Tibial nerve (tissue), 4 donors: ENCODE measurements around the gene STRIP2. TPM values are rescaled to one million over a fixed set of nuclear protein-coding genes. Genes with fewer than 3 reads are reported as not detected.

Source experiments
- DNase-seq, 2 donors: peaks; one replicate each; pipeline ENCODE4 v3.0.0-alpha.2; 2019; ENCODE audit warnings: low spot score in 2 of 2
- H3K27ac ChIP-seq, 4 donors: fragments of 200-600 bp; sonication (generic) in 3 of 4; one replicate each; pipeline ENCODE4 v1.5.1; 2017 to 2019; ENCODE audit warnings: mild to moderate bottlenecking in 1 of 4
- H3K27me3 ChIP-seq, 2 donors: fragments of 200-600 bp; sonication (generic) in 1 of 2; one replicate each; pipeline versions ENCODE4 v1.5.1 to v1.6.0; 2017 to 2019
- H3K36me3 ChIP-seq, 3 donors: fragments of 200-600 bp; sonication (generic); one replicate each; pipeline ENCODE4 v1.5.1; 2018 to 2019
- H3K4me1 ChIP-seq, 4 donors: fragments of 200-600 bp; sonication (generic) in 3 of 4; one replicate each; pipeline ENCODE4 v1.5.1; 2017 to 2019
- H3K4me3 ChIP-seq, 4 donors: fragments of 200-600 bp; sonication (generic) in 3 of 4; one replicate each; pipeline ENCODE4 v1.5.1; 2017 to 2019; ENCODE audit warnings: mild to moderate bottlenecking in 1 of 4, moderate library complexity in 1 of 4
- H3K9me3 ChIP-seq, 4 donors: fragments of 200-600 bp; sonication (generic) in 3 of 4; one replicate each; pipeline ENCODE4 v1.5.1; 2017 to 2019
- CTCF ChIP-seq, 5 experiments: fragments of 200-600 bp in 3 of 5; fragments of 450-650 bp in 2 of 5; sonication (generic) in 3 of 5; IDR thresholded peaks; one replicate each; pipeline ENCODE4 v1.5.1; 2016 to 2019; ENCODE audit warnings: antibody characterized with exemption in 5 of 5, mild to moderate bottlenecking in 3 of 5, moderate library complexity in 2 of 5
- EP300 ChIP-seq, 2 donors: sonication (generic); formaldehyde crosslinking; IDR thresholded peaks; one replicate each; pipeline ENCODE4 v1.6.1; 2017; ENCODE audit warnings: antibody characterized with exemption in 2 of 2, mild to moderate bottlenecking in 1 of 2
- POLR2A ChIP-seq, 2 donors: fragments of 450-650 bp; IDR thresholded peaks; one replicate each; pipeline ENCODE4 v1.6.1; 2017; ENCODE audit warnings: antibody characterized with exemption in 2 of 2, mild to moderate bottlenecking in 2 of 2, moderate library complexity in 2 of 2
- WGBS, 2 donors: methylation state at CpG; one replicate each; pipeline ENCODE4 v1.1.5; 2018; 5-methylcytosine and 5-hydroxymethylcytosine counted together
- total RNA-seq, 4 donors: library from RNA; depleted of rRNA; stranded (reverse); fragments of >200 nt; gene quantifications; one replicate each; pipeline ENCODE4 v1.1.0, GENCODE V29; 2016

Gene STRIP2
- total RNA-seq, 4 donors from 2014 or later, result 0.30 to 0.44 (median 0.41) TPM

GRCh38 chr7:129412501-129412900 lies 21.7 kb upstream of the STRIP2 start:
- Histone ChIP-seq H3K4me1 (no peaks in the 10 kb centered on the region), H3K9me3 (no peaks in the 10 kb centered on the region), H3K36me3 (peaks cover 0 to 75% (median 8%) of the 10 kb centered on the region in 3 donors), H3K4me3 (no peak overlapping the region), H3K27me3 (no peaks in the 10 kb centered on the region), H3K27ac (no peak overlapping the region)
- no peak for DNase-seq
- 95 to 99% methylated on average over 4 of the region's 4 CpGs for WGBS, 2 donors
- no peak for TF ChIP-seq POLR2A (IDR thresholded peaks at IDR 0.05)
- no peak for TF ChIP-seq EP300 (IDR thresholded peaks at IDR 0.05)
- TF ChIP-seq CTCF (IDR thresholded peaks at IDR 0.05), result no peak

GRCh38 chr7:129417073-129417472 lies 17.2 kb upstream of the STRIP2 start:
- no peak for DNase-seq
- Histone ChIP-seq H3K27me3 (no peaks in the 10 kb centered on the region), H3K4me1 (peaks cover 0 to 5% (median 0%) of the 10 kb centered on the region in 4 donors), H3K4me3 (no peak overlapping the region), H3K9me3 (no peaks in the 10 kb centered on the region), H3K36me3 (peaks cover 0 to 59% (median 0%) of the 10 kb centered on the region in 3 donors), H3K27ac (no peak overlapping the region)
- no peak for TF ChIP-seq POLR2A (IDR thresholded peaks at IDR 0.05)
- no peak for TF ChIP-seq EP300 (IDR thresholded peaks at IDR 0.05)
- TF ChIP-seq CTCF (IDR thresholded peaks at IDR 0.05), result no peak
- 69 to 71% methylated on average over 5 of the region's 5 CpGs for WGBS, 2 donors

- no peak overlapping the region for H3K27ac ChIP-seq
- H3K27me3 ChIP-seq, result no peaks in the 10 kb centered on the region
- DNase-seq, result no peak
- H3K4me1 ChIP-seq, result peaks cover 0 to 5% (median 0%) of the 10 kb centered on the region in 4 donors
- peaks cover 0 to 65% (median 0%) of the 10 kb centered on the region in 3 donors for H3K36me3 ChIP-seq
- WGBS, 2 donors, result 23 to 24% methylated on average over 2 of the region's 2 CpGs
- no peak overlapping the region for H3K4me3 ChIP-seq
- TF ChIP-seq EP300 (IDR thresholded peaks at IDR 0.05) (no peak), CTCF (IDR thresholded peaks at IDR 0.05) (no peak), POLR2A (IDR thresholded peaks at IDR 0.05) (no peak)
- no peaks in the 10 kb centered on the region for H3K9me3 ChIP-seq
Observed at GRCh38 chr7:129421717-129422250, 12.4 kb upstream of the STRIP2 start.

GRCh38 chr7:129422727-129423126 lies 11.5 kb upstream of the STRIP2 start:
- Histone ChIP-seq H3K27ac (no peak overlapping the region), H3K4me1 (peaks cover 0 to 5% (median 0%) of the 10 kb centered on the region in 4 donors), H3K36me3 (peaks cover 0 to 74% (median 0%) of the 10 kb centered on the region in 3 donors), H3K4me3 (no peak overlapping the region), H3K27me3 (no peaks in the 10 kb centered on the region), H3K9me3 (no peaks in the 10 kb centered on the region)
- TF ChIP-seq CTCF (IDR thresholded peaks at IDR 0.05) (no peak), EP300 (IDR thresholded peaks at IDR 0.05) (no peak)
- WGBS, 2 donors, result 97 to 100% methylated on average over 4 of the region's 4 CpGs
- no peak for DNase-seq

- H3K9me3 ChIP-seq, result no peaks in the 10 kb centered on the region
- no peak overlapping the region for H3K27ac ChIP-seq
- H3K4me1 ChIP-seq, result peaks cover 0 to 5% (median 0%) of the 10 kb centered on the region in 4 donors
- WGBS, 2 donors, result 71 to 93% methylated on average over 2 of the region's 2 CpGs
- TF ChIP-seq CTCF (IDR thresholded peaks at IDR 0.05) (no peak), POLR2A (IDR thresholded peaks at IDR 0.05) (no peak), EP300 (IDR thresholded peaks at IDR 0.05) (no peak)
- no peak for DNase-seq
- no peaks in the 10 kb centered on the region for H3K27me3 ChIP-seq
- H3K36me3 ChIP-seq, result peaks cover 0 to 82% (median 0%) of the 10 kb centered on the region in 3 donors
- H3K4me3 ChIP-seq, result no peak overlapping the region
Observed at GRCh38 chr7:129423700-129424410, 10.4 kb upstream of the STRIP2 start.
